HG03342 (cell line): ENCODE results near the gene SMIM10.
"Not testable (repeated sequence)": the region's sequence is repeated elsewhere in the genome, so short reads cannot be mapped to it uniquely, and the experiment has no call there.

Source experiments
- ATAC-seq: cut with Tn5 transposase; IDR thresholded peaks from one replicate; pipeline ENCODE4 v1.9.1; 2021; ENCODE audit warnings: mild to moderate bottlenecking, moderate library complexity; ENCODE audit not compliant: unreplicated experiment

Gene SMIM10

GRCh38 chrX:135009838-135010237 lies 19.0 kb downstream of the SMIM10 start:
- no peak for ATAC-seq

- no peak for ATAC-seq
Observed at GRCh38 chrX:135010921-135011320, 20.1 kb downstream of the SMIM10 start.

GRCh38 chrX:135015523-135016245 lies 24.9 kb downstream of the SMIM10 start:
- no peak for ATAC-seq

- ATAC-seq, result not testable (repeated sequence)
Observed at GRCh38 chrX:135019890-135020289, 29.1 kb downstream of the SMIM10 start.

- not testable (repeated sequence) for ATAC-seq
Observed at GRCh38 chrX:135023791-135024190, 33.0 kb downstream of the SMIM10 start.

GRCh38 chrX:135024526-135024925 lies 33.7 kb downstream of the SMIM10 start:
- ATAC-seq, result no peak

- not testable (repeated sequence) for ATAC-seq
Observed at GRCh38 chrX:135030207-135030963, 39.6 kb downstream of the SMIM10 start.

GRCh38 chrX:135041149-135042123 lies 50.6 kb downstream of the SMIM10 start:
- ATAC-seq, result not testable (repeated sequence)
